Measurements from ENCODE around the gene BHMT.

DNA sequence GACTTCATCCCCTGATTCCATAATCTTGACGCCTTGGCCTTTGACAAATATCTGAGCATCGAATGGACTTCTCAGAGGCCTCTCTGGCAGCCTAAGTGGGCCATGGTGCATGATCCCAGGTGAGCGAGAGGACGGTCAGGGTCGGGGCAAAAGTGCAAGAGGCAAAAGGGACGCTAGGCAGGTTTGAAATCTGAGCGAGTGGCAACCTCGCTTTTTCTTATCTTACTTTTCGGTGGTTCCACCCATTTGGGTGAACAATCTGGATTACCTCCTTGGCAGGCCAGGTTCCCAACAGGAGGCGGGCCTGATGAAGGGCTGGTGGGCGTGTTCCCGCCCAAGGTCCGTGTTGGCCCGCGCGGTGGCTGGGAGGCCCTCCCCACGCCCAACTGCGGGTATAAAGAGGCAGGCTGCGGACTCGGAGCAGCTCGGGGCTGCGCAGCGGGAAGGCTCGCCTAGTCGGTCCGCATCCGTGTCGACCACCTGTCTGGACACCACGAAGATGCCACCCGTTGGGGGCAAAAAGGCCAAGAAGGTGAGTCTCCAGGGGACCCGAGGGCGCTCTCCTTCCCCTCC, at the start of gene BHMT:
- TF ChIP-seq CTBP1 (IDR thresholded peaks at IDR 0.05; ENCODE audit: borderline replicate concordance) (no peak), NFRKB (IDR thresholded peaks at IDR 0.05) (no peak), ZNF384 (IDR thresholded peaks at IDR 0.05) (no peak), FOXM1 (IDR thresholded peaks at IDR 0.05; ENCODE audit: borderline replicate concordance) (no peak), ELF4 (IDR thresholded peaks at IDR 0.05) (no peak), SP1 (IDR thresholded peaks at IDR 0.05) (no peak), HDGF (IDR thresholded peaks at IDR 0.05; ENCODE audit: borderline replicate concordance) (no peak)

Measured in HEK293T (cell line).